Astrocyte (in vitro differentiated cells and primary cell): ENCODE measurements around the gene TBC1D9. TPM values are rescaled to one million over a fixed set of nuclear protein-coding genes. Genes with fewer than 3 reads are reported as not detected.

Experiments
- DNase-seq: peaks from one replicate; pipeline ENCODE4 v3.0.0-alpha.2; 2010; ENCODE audit warnings: low read depth
- FAIRE-seq: peaks from 2 replicates; lab custom pipeline; 2011; peaks lifted over from hg19 to GRCh38; lab: Jason Lieb, UNC
- H2AFZ ChIP-seq: 2 replicates; pipeline ENCODE4 v1.6.0; 2012; ENCODE audit warnings: low read depth, low read length, inconsistent platforms
- H3K27ac ChIP-seq: 2 replicates; pipeline ENCODE4 v1.5.1; 2011; ENCODE audit warnings: low read depth, low read length, inconsistent platforms
- H3K27me3 ChIP-seq: 2 replicates; pipeline ENCODE4 v1.6.0; 2011; ENCODE audit warnings: low read length, inconsistent platforms; ENCODE audit not compliant: insufficient read depth
- H3K36me3 ChIP-seq: 2 replicates; pipeline ENCODE4 v1.5.1; 2011; ENCODE audit warnings: low read length, inconsistent platforms; ENCODE audit not compliant: insufficient read depth
- H3K4me1 ChIP-seq: 2 replicates; pipeline ENCODE4 v1.5.1; 2011; ENCODE audit warnings: low read length, inconsistent platforms; ENCODE audit not compliant: insufficient read depth
- H3K4me2 ChIP-seq: 2 replicates; pipeline ENCODE4 v1.6.0; 2012; ENCODE audit warnings: low read length, inconsistent platforms
- H3K4me3 ChIP-seq: 2 replicates; pipeline ENCODE4 v1.5.1; 2011; ENCODE audit warnings: low read depth, mild to moderate bottlenecking, low read length, inconsistent platforms; ENCODE audit not compliant: insufficient read depth
- H3K79me2 ChIP-seq: 2 replicates; pipeline ENCODE4 v1.6.0; 2012; ENCODE audit warnings: mild to moderate bottlenecking, low read length, inconsistent platforms; ENCODE audit not compliant: insufficient read depth
- H3K9ac ChIP-seq: 2 replicates; pipeline ENCODE4 v1.6.0; 2012; ENCODE audit warnings: mild to moderate bottlenecking, low read length, inconsistent platforms
- H3K9me3 ChIP-seq: 2 replicates; pipeline ENCODE4 v1.5.1; 2012; ENCODE audit warnings: low read depth, mild to moderate bottlenecking, low read length, inconsistent platforms; ENCODE audit not compliant: insufficient read depth
- H4K20me1 ChIP-seq: 2 replicates; pipeline ENCODE4 v1.6.0; 2012; ENCODE audit warnings: low read length, inconsistent platforms; ENCODE audit not compliant: insufficient read depth
- H3K27ac Mint-ChIP-seq: one replicate; pipeline ENCODE4 v1.8.0; 2021; ENCODE audit warnings: mild to moderate bottlenecking, mixed read lengths; ENCODE audit not compliant: unreplicated experiment
- H3K27me3 Mint-ChIP-seq: one replicate; pipeline ENCODE4 v1.8.0; 2021; ENCODE audit warnings: low read depth, mixed read lengths; ENCODE audit not compliant: unreplicated experiment
- H3K36me3 Mint-ChIP-seq: one replicate; pipeline ENCODE4 v1.8.0; 2021; ENCODE audit warnings: low read depth, mixed read lengths; ENCODE audit not compliant: unreplicated experiment
- H3K4me1 Mint-ChIP-seq: one replicate; pipeline ENCODE4 v1.8.0; 2021; ENCODE audit warnings: low read depth, mixed read lengths; ENCODE audit not compliant: unreplicated experiment
- H3K4me3 Mint-ChIP-seq: one replicate; pipeline ENCODE4 v1.8.0; 2021; ENCODE audit warnings: mild to moderate bottlenecking, moderate library complexity, mixed read lengths; ENCODE audit not compliant: unreplicated experiment
- H3K9me3 Mint-ChIP-seq: one replicate; pipeline ENCODE4 v1.8.0; 2021; ENCODE audit warnings: mild to moderate bottlenecking, mixed read lengths; ENCODE audit not compliant: unreplicated experiment
- CTCF ChIP-seq: IDR thresholded peaks from 2 replicates; pipeline ENCODE4 v1.5.1; 2011; ENCODE audit warnings: low read depth, mild to moderate bottlenecking, inconsistent platforms, low read length, moderate library complexity; ENCODE audit not compliant: insufficient read depth
- EZH2 ChIP-seq: IDR thresholded peaks from 2 replicates; pipeline ENCODE4 v1.6.1; 2012; ENCODE audit warnings: mild to moderate bottlenecking, low read length, inconsistent platforms; ENCODE audit not compliant: insufficient read depth
- total RNA-seq: library from RNA; stranded (reverse); gene quantifications from 2 replicates; pipeline ENCODE4 v1.2.1, GENCODE V29; 2021

The TBC1D9 gene
- total RNA-seq, 1 donor from 2014 or later = 31.6 TPM

- FAIRE-seq (no peak), DNase-seq (peak; percentile 45)
- Mint-ChIP-seq H3K27ac (peak overlapping the region; percentile 99), H3K4me3 (peak overlapping the region; percentile 17), H3K9me3 (peaks cover 2% of the 10 kb centered on the region), H3K4me1 (peaks cover 48% of the 10 kb centered on the region), H3K27me3 (no peaks in the 10 kb centered on the region), H3K36me3 (peaks cover 3% of the 10 kb centered on the region)
- peaks cover 62% of the 10 kb centered on the region for H4K20me1 ChIP-seq
- H3K27ac ChIP-seq = no peak overlapping the region
- peaks cover 23% of the 10 kb centered on the region for H3K4me1 ChIP-seq
- no peaks in the 10 kb centered on the region for H3K9me3 ChIP-seq
- H3K79me2 ChIP-seq = peaks cover 77% of the 10 kb centered on the region
- H3K4me2 ChIP-seq = peak overlapping the region; percentile 81
- H3K4me3 ChIP-seq = no peak overlapping the region
- no peaks in the 10 kb centered on the region for H3K36me3 ChIP-seq
- H2AFZ ChIP-seq = no peak overlapping the region
- H3K9ac ChIP-seq = peak overlapping the region; percentile 9
- H3K27me3 ChIP-seq = no peaks in the 10 kb centered on the region
- TF ChIP-seq CTCF = peak; percentile 14
- no peak for TF ChIP-seq EZH2
Observed at GRCh38 chr4:140743194-140743931, 12.8 kb downstream of the TBC1D9 start.

GRCh38 chr4:140742838-140743193 lies 13.4 kb downstream of the TBC1D9 start:
- Histone ChIP-seq H3K27ac (peak overlapping the region; percentile 50), H3K4me2 (peak overlapping the region; percentile 81), H2AFZ (no peak overlapping the region), H3K4me1 (peaks cover 23% of the 10 kb centered on the region), H3K9me3 (no peaks in the 10 kb centered on the region), H3K27me3 (no peaks in the 10 kb centered on the region), H3K79me2 (peaks cover 75% of the 10 kb centered on the region), H3K9ac (peak overlapping the region; percentile 61), H3K4me3 (no peak overlapping the region), H4K20me1 (peaks cover 62% of the 10 kb centered on the region), H3K36me3 (no peaks in the 10 kb centered on the region)
- no peak for TF ChIP-seq EZH2
- no peak for TF ChIP-seq CTCF
- no peaks in the 10 kb centered on the region for H3K9me3 Mint-ChIP-seq
- DNase-seq (no peak), FAIRE-seq (no peak)
- no peaks in the 10 kb centered on the region for H3K27me3 Mint-ChIP-seq
- H3K27ac Mint-ChIP-seq = peak overlapping the region; percentile 99
- no peaks in the 10 kb centered on the region for H3K36me3 Mint-ChIP-seq
- peaks cover 48% of the 10 kb centered on the region for H3K4me1 Mint-ChIP-seq
- H3K4me3 Mint-ChIP-seq = peak overlapping the region; percentile 74
